Activated naive CD8-positive, alpha-beta T cell treated with anti-CD3 and anti-CD28 coated beads, Interleukin-2, amount 10 ng/mL, durations not matched to agents 7 days and 5 days (primary cell): ENCODE results near the gene TSPAN9. TPM values are rescaled to one million over a fixed set of nuclear protein-coding genes. Genes with fewer than 3 reads are reported as not detected.

Source experiments
- ATAC-seq: fragments of 150-1000 bp; cut with Tn5 transposase; one replicate; pipeline ENCODE4 v1.10.0; 2021; ENCODE audit warnings: low read depth, moderate library complexity
- POLR2A ChIA-PET: fragments of 350-600 bp; sonication (Branson Sonifier 250); formaldehyde crosslinking; loops from one replicate; lab custom pipeline; 2021; ENCODE audit warnings: antibody characterized with exemption; lab: Charles Lee
- DNase-seq: peaks from one replicate; pipeline ENCODE4 v3.0.0; 2021
- H3K27ac Mint-ChIP-seq: one replicate; pipeline ENCODE4 v1.8.0; 2022; ENCODE audit warnings: mild to moderate bottlenecking, mixed read lengths
- H3K27me3 Mint-ChIP-seq: one replicate; pipeline ENCODE4 v1.8.0; 2022; ENCODE audit warnings: mild to moderate bottlenecking, moderate library complexity, mixed read lengths
- H3K36me3 Mint-ChIP-seq: one replicate; pipeline ENCODE4 v1.8.0; 2021; ENCODE audit warnings: mild to moderate bottlenecking, mixed read lengths
- H3K4me1 Mint-ChIP-seq: one replicate; pipeline ENCODE4 v1.8.0; 2021; ENCODE audit warnings: mixed read lengths
- H3K4me3 Mint-ChIP-seq: one replicate; pipeline ENCODE4 v1.8.0; 2022; ENCODE audit warnings: mild to moderate bottlenecking, moderate library complexity, mixed read lengths
- H3K9me3 Mint-ChIP-seq: one replicate; pipeline ENCODE4 v1.8.0; 2021; ENCODE audit warnings: mixed read lengths
- total RNA-seq, 2 experiments: library from RNA; stranded (reverse); gene quantifications; one replicate each; pipeline ENCODE4 v1.2.3, GENCODE V29; 2021

Gene TSPAN9
- total RNA-seq, 2 experiments from 2014 or later, result 0.42 to 0.60 TPM

DNA sequence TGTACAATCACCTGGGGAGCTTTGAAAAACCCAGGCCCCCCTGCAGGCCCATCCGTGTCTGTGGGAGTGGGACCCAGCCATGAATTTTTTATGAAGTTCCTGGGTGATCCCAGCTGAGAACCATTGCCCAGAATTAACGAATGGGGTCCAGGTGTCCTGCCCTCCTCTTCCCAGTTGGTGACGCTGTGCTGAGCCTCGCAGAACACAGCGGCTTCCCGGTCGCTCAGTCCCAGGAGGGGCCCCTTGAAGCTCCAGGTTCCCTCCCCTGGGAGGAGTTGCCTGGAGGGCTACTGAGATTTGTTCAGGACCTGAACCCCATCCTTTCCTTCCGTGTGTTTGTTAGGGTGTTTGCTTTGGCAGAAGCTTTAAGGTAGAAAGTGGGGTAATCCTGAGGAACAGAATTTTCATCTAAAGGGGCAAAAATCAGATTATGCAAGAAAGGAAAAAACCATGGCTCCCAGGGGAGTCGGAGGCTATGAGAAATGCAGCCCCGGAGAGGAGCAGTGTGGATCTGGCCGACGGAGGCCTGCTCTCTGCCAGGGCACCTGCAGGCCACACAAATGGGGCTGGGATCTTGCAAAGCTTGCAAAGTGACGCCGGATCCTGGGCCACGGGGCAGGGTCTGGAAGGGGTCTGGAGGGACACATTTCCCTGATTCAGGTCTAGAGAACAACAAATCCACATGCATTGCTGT lies 249.1 kb downstream of the TSPAN9 start:
- POLR2A ChIA-PET, result no interaction called here
- Mint-ChIP-seq H3K27ac (no peak overlapping the region), H3K4me3 (no peak overlapping the region), H3K27me3 (peaks cover 3% of the 10 kb centered on the region), H3K9me3 (no peaks in the 10 kb centered on the region), H3K36me3 (no peaks in the 10 kb centered on the region), H3K4me1 (no peaks in the 10 kb centered on the region)
- ATAC-seq (no peak), DNase-seq (no peak)

DNA sequence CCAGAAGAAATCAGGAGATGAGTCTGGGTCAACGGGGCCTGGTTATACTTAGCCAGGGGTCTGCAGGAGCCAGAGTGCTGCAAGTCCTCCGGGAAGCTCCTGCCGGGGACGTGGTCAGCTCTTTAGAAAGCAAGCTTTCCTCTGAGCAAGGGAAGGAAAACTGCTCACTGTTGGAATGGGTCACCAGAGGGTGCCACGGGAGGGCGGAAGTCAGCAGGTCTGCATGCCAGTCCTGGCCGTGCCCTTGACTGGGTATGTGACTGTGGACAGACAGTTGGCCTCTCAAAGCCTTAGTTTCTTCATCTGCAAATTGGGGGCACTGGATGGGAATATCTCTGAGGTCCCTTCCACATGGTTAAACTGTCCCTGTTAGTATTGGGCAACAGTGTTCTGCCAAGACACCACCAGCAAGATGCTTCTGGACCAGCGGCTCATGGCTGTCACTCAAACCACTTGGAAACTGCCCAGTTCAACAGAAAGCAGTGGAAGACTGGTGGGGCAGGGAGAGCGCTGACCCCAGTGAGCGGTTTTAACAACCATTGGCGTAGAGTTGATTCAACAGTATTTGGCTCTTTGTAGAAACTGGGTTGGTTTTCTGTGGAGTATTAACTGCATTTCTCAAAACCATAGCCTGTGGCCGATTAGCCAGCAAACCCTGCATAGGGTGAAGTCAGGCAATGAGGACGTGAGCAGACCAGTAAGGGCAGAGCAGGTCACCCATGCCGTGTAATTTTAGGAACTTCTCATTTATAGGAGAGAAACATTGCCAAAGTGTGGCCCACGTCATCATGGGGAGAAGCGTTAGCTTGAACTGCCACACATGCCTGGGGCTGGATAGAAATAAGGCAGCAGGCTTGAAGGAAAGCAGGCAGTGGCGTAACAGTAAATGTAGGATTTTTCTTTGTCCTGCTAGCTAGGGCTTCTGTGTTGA lies 249.9 kb downstream of the TSPAN9 start:
- no peaks in the 10 kb centered on the region for H3K4me1 Mint-ChIP-seq
- no peaks in the 10 kb centered on the region for H3K36me3 Mint-ChIP-seq
- peaks cover 3% of the 10 kb centered on the region for H3K27me3 Mint-ChIP-seq
- ATAC-seq, result no peak
- POLR2A ChIA-PET, result no interaction called here
- H3K4me3 Mint-ChIP-seq, result no peak overlapping the region
- no peak overlapping the region for H3K27ac Mint-ChIP-seq
- no peaks in the 10 kb centered on the region for H3K9me3 Mint-ChIP-seq
- no peak for DNase-seq

DNA sequence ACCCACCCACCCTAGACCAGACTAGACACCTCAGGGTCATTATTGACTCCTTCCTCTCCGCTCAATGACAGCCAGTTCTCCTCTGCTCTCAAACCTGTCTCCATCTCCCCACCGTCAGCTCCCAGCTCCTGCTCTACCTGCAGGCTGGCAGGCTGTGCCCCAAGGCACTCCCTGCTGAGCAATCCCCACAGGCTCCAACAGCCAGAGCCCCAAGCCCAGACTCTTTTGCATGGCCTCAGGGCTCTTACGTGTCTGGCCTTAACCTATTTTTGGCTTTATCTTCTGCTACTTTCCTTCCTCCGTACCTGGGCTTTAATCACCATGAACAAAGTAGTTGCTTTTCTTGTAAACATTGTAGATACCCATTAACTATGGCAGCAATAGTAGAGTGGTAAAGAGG lies 250.9 kb downstream of the TSPAN9 start:
- H3K4me1 Mint-ChIP-seq, result no peaks in the 10 kb centered on the region
- H3K4me3 Mint-ChIP-seq, result no peak overlapping the region
- H3K27me3 Mint-ChIP-seq, result no peaks in the 10 kb centered on the region
- ATAC-seq, result no peak
- H3K27ac Mint-ChIP-seq, result no peak overlapping the region
- H3K9me3 Mint-ChIP-seq, result no peaks in the 10 kb centered on the region
- POLR2A ChIA-PET, result no interaction called here
- no peaks in the 10 kb centered on the region for H3K36me3 Mint-ChIP-seq
- no peak for DNase-seq

DNA sequence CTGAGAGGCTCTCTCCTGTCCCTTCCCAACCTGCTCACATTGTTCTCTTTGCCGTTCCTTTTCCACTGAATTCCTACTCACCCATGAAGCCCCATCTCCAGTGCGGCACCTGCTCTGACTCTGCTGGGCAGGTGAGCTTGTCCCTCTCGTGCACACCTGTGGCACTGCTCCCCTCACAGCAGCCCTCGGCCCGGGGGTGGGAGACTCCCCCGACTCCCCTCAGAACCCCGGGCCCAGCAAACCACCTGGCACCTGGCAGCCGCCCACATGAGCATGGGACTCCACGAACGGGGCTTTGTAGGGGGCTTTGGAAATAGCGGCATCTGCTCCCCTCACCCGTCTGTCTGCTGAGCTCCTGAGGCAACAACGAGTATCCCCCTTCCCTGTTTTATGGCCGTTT lies 251.4 kb downstream of the TSPAN9 start:
- POLR2A ChIA-PET, result no interaction called here
- ATAC-seq, result no peak
- DNase-seq, result no peak
- H3K4me3 Mint-ChIP-seq, result no peak overlapping the region
- H3K27ac Mint-ChIP-seq, result no peak overlapping the region
- no peaks in the 10 kb centered on the region for H3K36me3 Mint-ChIP-seq
- H3K27me3 Mint-ChIP-seq, result no peaks in the 10 kb centered on the region
- H3K9me3 Mint-ChIP-seq, result no peaks in the 10 kb centered on the region
- no peaks in the 10 kb centered on the region for H3K4me1 Mint-ChIP-seq

DNA sequence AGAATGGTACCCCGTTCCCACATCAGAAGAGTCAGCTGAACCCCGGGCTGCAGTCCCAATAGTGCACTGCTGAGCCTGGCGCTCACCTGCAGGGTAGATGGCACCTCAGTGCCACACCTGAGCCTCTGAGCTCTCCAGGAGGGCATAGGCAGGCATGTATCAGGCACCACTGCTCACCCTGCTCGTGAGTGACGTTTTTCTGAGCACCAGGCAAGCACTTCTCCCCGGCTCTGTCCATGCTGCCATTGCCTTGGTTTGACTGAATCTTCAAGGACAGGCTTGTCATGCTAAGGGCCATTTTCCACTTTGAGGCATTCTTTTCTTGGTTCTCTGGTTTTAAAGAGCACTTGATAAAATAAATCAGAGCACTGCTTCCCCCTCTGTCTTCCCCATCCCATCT lies 252.2 kb downstream of the TSPAN9 start:
- ATAC-seq (no peak), DNase-seq (no peak)
- H3K27ac Mint-ChIP-seq, result no peak overlapping the region
- no peaks in the 10 kb centered on the region for H3K36me3 Mint-ChIP-seq
- no peak overlapping the region for H3K4me3 Mint-ChIP-seq
- no peaks in the 10 kb centered on the region for H3K4me1 Mint-ChIP-seq
- POLR2A ChIA-PET, result no interaction called here
- H3K9me3 Mint-ChIP-seq, result no peaks in the 10 kb centered on the region
- H3K27me3 Mint-ChIP-seq, result no peaks in the 10 kb centered on the region

DNA sequence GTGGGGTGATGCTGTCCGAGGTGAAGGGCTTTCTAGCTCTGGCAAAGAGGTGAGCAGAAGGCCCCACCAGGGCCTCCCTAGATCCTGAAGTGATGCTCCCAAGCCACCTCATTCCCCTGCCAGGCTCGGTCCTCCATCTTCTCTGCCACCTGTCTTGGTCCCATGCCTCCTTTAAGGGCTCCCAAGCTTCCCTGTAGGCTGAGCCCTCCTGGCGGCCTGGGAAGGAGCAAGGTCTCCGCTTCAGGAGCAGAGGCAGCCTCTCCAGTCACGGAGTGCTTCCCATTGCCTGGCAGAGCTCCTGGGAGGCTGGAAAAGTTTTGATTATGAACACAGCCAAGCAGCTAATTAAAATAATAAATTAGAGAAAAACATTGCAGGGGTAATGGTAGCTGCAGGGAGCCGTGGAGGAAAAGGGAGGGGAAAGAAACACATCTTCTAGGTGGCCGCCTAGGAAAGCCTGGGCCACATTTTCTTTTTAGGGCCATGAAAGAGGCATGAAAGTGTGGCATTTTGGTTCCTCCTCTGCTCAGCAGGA lies 253.9 kb downstream of the TSPAN9 start:
- no peak for ATAC-seq
- H3K36me3 Mint-ChIP-seq, result no peaks in the 10 kb centered on the region

DNA sequence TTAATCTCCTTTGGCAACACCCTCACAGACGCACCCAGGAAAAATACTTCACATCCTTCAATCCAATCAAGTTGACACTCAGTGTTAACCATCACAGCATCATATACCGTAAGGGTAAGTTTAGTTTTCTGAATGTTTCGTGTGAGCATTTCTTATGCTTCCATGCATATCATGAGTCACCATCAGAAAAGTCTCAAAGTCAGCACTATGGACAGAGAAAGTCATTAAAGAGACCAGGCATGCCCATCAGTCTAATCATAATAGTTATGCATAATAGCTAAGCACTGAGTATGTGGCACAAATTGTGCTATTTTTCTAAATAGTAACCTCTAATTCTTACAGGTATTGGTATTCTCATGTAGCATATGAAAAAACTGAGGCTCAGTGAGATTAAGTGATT lies 255.0 kb downstream of the TSPAN9 start:
- Mint-ChIP-seq H3K27me3 (peaks cover 4% of the 10 kb centered on the region), H3K4me3 (no peak overlapping the region), H3K9me3 (no peaks in the 10 kb centered on the region), H3K36me3 (no peaks in the 10 kb centered on the region), H3K27ac (no peak overlapping the region), H3K4me1 (no peaks in the 10 kb centered on the region)
- DNase-seq (no peak), ATAC-seq (no peak)
- POLR2A ChIA-PET, result no interaction called here

More for the DNA sequence above, 253.9 kb downstream of the TSPAN9 start:
- Mint-ChIP-seq H3K9me3 (no peaks in the 10 kb centered on the region), H3K4me3 (no peak overlapping the region), H3K27ac (no peak overlapping the region), H3K27me3 (peaks cover 2% of the 10 kb centered on the region), H3K4me1 (no peaks in the 10 kb centered on the region)
- POLR2A ChIA-PET, result no interaction called here
- DNase-seq, result no peak

DNA sequence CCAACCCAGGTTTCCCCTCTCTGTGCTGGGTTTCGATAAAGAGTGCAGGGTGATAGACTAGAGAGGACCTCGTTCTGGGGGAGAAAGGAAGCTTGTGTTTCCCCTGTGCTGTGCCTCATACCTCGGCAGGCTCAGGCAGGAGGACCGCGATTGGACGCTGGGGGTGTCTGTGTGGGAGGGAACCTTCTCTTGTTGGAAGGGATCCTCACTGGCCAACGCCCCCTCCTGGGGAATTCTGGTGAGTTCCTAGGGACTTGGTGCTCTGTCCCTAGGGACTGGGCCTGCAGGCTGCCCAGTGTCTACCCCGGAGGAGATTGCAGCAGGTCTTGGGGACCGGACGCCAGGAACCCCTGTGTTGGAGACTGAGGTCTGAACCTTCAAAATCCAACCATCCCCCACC lies 256.4 kb downstream of the TSPAN9 start:
- no peak overlapping the region for H3K27ac Mint-ChIP-seq
- no peak for DNase-seq
- no peak overlapping the region for H3K4me3 Mint-ChIP-seq
- POLR2A ChIA-PET, result no interaction called here
- H3K9me3 Mint-ChIP-seq, result no peaks in the 10 kb centered on the region
- ATAC-seq, result no peak
- no peaks in the 10 kb centered on the region for H3K4me1 Mint-ChIP-seq
- no peaks in the 10 kb centered on the region for H3K36me3 Mint-ChIP-seq
- peaks cover 9% of the 10 kb centered on the region for H3K27me3 Mint-ChIP-seq

DNA sequence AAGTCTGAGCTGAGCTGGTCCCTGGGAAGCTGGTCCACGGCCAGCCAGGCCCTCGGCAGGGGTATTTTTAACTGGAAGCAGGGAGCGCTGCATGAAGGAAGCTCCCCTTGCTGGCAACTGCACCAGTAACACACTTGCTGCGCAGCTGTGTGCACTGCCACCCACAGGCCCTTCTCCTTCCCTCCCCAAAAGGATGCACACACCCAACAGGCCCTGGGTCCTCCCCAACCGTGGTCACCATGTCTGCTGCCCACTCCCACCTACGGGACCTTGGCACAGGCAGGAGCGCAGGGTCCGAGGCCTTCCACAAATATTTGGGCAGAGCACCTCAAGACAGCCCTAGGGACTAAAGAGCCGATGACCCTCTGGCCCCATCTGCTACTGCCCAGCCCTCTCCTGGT lies 256.8 kb downstream of the TSPAN9 start:
- Mint-ChIP-seq H3K9me3 (no peaks in the 10 kb centered on the region), H3K4me1 (no peaks in the 10 kb centered on the region), H3K27ac (no peak overlapping the region), H3K36me3 (no peaks in the 10 kb centered on the region), H3K4me3 (no peak overlapping the region), H3K27me3 (peaks cover 9% of the 10 kb centered on the region)
- no peak for ATAC-seq
- POLR2A ChIA-PET, result no interaction called here
- DNase-seq, result no peak

DNA sequence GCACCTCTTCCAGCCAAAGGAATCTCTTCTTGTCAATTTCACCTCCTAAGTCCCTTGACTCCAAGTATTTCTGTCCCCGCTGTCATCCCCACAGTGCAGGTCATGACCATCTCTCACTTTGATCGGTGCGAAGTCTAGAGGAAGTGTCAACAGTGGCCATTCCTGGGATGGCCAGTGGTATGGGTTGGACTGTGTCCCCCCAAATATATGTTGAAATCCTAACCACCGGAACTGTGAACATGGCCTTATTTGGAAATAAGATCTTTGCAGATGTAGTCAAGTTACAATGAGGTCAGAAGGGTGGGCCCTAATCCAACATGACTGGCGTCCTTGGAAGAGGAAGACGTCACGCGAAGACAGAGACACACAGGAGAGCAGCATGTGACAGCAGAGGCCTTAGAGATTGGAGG lies 257.9 kb downstream of the TSPAN9 start:
- ATAC-seq (no peak), DNase-seq (no peak)
- H3K9me3 Mint-ChIP-seq, result no peaks in the 10 kb centered on the region
- H3K27me3 Mint-ChIP-seq, result peaks cover 9% of the 10 kb centered on the region
- POLR2A ChIA-PET, result no interaction called here
- H3K4me1 Mint-ChIP-seq, result no peaks in the 10 kb centered on the region
- no peak overlapping the region for H3K27ac Mint-ChIP-seq
- no peak overlapping the region for H3K4me3 Mint-ChIP-seq
- no peaks in the 10 kb centered on the region for H3K36me3 Mint-ChIP-seq

Other genes with a start within 250 kb of the TSPAN9 start
- gene NRIP2, start 242.3 kb upstream of the TSPAN9 start, total RNA-seq, result not detected
- under 1 TPM in 1 of 2 experiments, not detected in 1; 0.34 TPM for gene TEX52, start 220.3 kb upstream of the TSPAN9 start, total RNA-seq
- 10 to 100 TPM; 73.9 to 86.9 TPM for gene FOXM1, start 200.2 kb upstream of the TSPAN9 start, total RNA-seq
- 10 to 100 TPM; 50.3 to 53.8 TPM for gene RHNO1, start 200.2 kb upstream of the TSPAN9 start, total RNA-seq
- gene TULP3, start 186.5 kb upstream of the TSPAN9 start, total RNA-seq, result 1 to 10 TPM; 8.1 TPM
- not detected for gene TEAD4, start 118.0 kb upstream of the TSPAN9 start, total RNA-seq